HepG2 (cell line): ENCODE measurements around the gene ODC1. TPM values are rescaled to one million over a fixed set of nuclear protein-coding genes. Genes with fewer than 3 reads are reported as not detected.

Experiments used
- CREB1 ChIP-seq, 2 experiments: fragments of 450-650 bp in 1 of 2; IDR thresholded peaks; 2 replicates each; pipeline ENCODE4 v1.6.1; 2016 to 2017; ENCODE audit warnings: control low read depth in 1 of 2, mild to moderate bottlenecking in 1 of 2, missing compliant biosample characterization in 1 of 2, missing genetic modification characterization in 1 of 2
- DR1 ChIP-seq: sonication (generic); formaldehyde crosslinking; IDR thresholded peaks from 2 replicates; pipeline ENCODE4 v1.8.0; 2021; ENCODE audit warnings: mild to moderate bottlenecking, missing genetic modification reagents, inconsistent platforms
- FOXC1 ChIP-seq: sonication (generic); formaldehyde crosslinking; IDR thresholded peaks from 2 replicates; pipeline ENCODE4 v1.8.0; 2022; ENCODE audit warnings: mild to moderate bottlenecking, missing genetic modification reagents, borderline replicate concordance
- HMGA1 ChIP-seq: sonication (generic); formaldehyde crosslinking; conservative IDR thresholded peaks from 2 replicates; pipeline ENCODE4 v1.4.0; 2020; ENCODE audit warnings: missing genetic modification reagents
- HMGXB3 ChIP-seq: sonication (generic); formaldehyde crosslinking; IDR thresholded peaks from 2 replicates; pipeline ENCODE4 v1.4.0; 2020; ENCODE audit warnings: missing genetic modification reagents, borderline replicate concordance
- HOXA3 ChIP-seq: sonication (generic); formaldehyde crosslinking; IDR thresholded peaks from 2 replicates; pipeline ENCODE4 v1.5.0; 2020; ENCODE audit warnings: missing genetic modification reagents
- SRSF9 ChIP-seq: fragments of 200-400 bp; formaldehyde crosslinking; IDR thresholded peaks from 2 replicates; pipeline ENCODE4 v1.6.1; 2018; ENCODE audit warnings: borderline replicate concordance, mild to moderate bottlenecking, low read depth, low read length; ENCODE audit not compliant: insufficient read depth, poor library complexity, severe bottlenecking
- THRA ChIP-seq: sonication (generic); formaldehyde crosslinking; IDR thresholded peaks from 2 replicates; pipeline ENCODE4 v1.4.0; 2020; ENCODE audit warnings: missing genetic modification reagents, borderline replicate concordance
- ZBTB42 ChIP-seq: sonication (generic); formaldehyde crosslinking; IDR thresholded peaks from 2 replicates; pipeline ENCODE4 v1.5.0; 2020; ENCODE audit warnings: mild to moderate bottlenecking, missing genetic modification reagents
- ZNF282 ChIP-seq: fragments of 450-650 bp; IDR thresholded peaks from 2 replicates; pipeline ENCODE4 v1.6.1; 2018; ENCODE audit not compliant: partially characterized antibody
- ZNF503 ChIP-seq: sonication (generic); formaldehyde crosslinking; IDR thresholded peaks from 2 replicates; pipeline ENCODE4 v1.4.0; 2020; ENCODE audit warnings: missing genetic modification reagents
- ZNF7 ChIP-seq: IDR thresholded peaks from 2 replicates; pipeline ENCODE4 v1.6.1; 2016; ENCODE audit warnings: missing biosample characterization, missing genetic modification reagents
- polyA plus RNA-seq, 8 experiments: library from polyadenylated mRNA; depleted of rRNA in 3 of 8; stranded (reverse) in 7 of 8; unstranded in 1 of 8; fragments of >200 nt; fragmentation: Illumina TruSeq in 4 of 8; extraction: Trizol in 4 of 8; gene quantifications; 2 replicates each; pipeline versions ENCODE4 v1.2.1 to v1.2.3, GENCODE V29; 2011 to 2016; ENCODE audit warnings: low read depth in 4 of 8, missing spikeins in 1 of 8, mixed read lengths in 1 of 8; ENCODE audit not compliant: insufficient read depth in 1 of 8
- total RNA-seq, 5 experiments: library from RNA; depleted of rRNA; stranded (reverse); fragments of >200 nt; fragmentation: Illumina TruSeq; extraction: Trizol; gene quantifications; 2 replicates each; pipeline ENCODE4 v1.2.3, GENCODE V29; 2016; ENCODE audit warnings: low read depth in 1 of 5
- TF ChIP-seq, protein P1 (sequence below): sonication (generic); formaldehyde crosslinking; IDR thresholded peaks from 2 replicates; pipeline ENCODE4 v1.4.0; 2020; ENCODE audit warnings: low read depth, missing genetic modification reagents
- TF ChIP-seq, protein P2 (sequence below): IDR thresholded peaks from 2 replicates; pipeline ENCODE4 v1.6.1; 2018; ENCODE audit warnings: missing genetic modification reagents, mild to moderate bottlenecking, missing compliant biosample characterization

The ODC1 gene
- total and polyA plus RNA-seq, 2 of the 13 experiments (the other 11 are each of a cell fraction or from before 2014, with no cell fraction given), result 142 to 371 TPM

DNA sequence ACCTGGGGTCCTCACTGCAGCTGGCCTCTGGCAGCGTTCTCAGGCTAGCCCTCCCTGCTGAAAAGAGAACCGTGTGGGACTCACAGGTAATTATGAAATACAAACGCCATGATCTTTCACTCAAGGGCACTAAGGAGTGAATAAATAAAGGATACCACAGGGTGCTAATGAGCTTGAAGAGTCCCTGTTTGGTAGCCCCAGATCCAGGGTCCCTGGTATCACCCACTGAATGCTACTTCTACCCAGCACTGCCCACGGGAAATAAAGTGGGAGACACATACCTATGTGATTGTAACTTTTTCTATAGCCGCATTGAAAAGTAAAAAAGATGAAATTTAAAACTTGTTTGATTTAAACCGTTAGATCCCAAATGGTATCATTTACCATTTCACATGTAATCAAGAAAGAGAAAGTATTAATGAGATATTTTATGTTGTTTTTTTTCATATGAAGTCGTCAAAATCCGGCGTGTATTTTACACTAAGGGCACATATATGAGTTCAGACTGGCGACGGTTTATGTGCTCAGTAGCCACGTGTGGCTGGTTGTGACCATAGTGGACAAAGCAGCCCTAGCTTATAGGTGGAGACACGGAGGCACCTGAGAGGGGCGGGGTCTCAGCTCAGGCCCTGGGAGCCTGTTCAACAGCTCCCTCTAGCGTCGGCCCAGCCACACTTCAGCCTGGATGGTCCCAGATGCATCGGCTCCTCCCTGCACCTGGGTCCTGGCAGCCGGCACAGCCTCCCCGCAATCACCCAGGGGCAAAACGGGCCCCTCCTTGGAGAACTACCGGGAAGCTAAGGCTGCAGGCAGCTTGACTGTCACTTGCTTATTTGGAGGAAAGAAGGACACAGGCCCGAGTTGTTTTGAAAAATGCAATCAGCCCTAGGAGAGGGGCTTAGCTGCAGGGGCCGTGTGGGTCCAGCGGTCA, 39.2 kb downstream of the ODC1 start (continued):
- no peak; the same call in 1 of the 2 replicates for TF ChIP-seq HMGXB3 (CRISPR knock-in tag)
- TF ChIP-seq, protein P1, sequence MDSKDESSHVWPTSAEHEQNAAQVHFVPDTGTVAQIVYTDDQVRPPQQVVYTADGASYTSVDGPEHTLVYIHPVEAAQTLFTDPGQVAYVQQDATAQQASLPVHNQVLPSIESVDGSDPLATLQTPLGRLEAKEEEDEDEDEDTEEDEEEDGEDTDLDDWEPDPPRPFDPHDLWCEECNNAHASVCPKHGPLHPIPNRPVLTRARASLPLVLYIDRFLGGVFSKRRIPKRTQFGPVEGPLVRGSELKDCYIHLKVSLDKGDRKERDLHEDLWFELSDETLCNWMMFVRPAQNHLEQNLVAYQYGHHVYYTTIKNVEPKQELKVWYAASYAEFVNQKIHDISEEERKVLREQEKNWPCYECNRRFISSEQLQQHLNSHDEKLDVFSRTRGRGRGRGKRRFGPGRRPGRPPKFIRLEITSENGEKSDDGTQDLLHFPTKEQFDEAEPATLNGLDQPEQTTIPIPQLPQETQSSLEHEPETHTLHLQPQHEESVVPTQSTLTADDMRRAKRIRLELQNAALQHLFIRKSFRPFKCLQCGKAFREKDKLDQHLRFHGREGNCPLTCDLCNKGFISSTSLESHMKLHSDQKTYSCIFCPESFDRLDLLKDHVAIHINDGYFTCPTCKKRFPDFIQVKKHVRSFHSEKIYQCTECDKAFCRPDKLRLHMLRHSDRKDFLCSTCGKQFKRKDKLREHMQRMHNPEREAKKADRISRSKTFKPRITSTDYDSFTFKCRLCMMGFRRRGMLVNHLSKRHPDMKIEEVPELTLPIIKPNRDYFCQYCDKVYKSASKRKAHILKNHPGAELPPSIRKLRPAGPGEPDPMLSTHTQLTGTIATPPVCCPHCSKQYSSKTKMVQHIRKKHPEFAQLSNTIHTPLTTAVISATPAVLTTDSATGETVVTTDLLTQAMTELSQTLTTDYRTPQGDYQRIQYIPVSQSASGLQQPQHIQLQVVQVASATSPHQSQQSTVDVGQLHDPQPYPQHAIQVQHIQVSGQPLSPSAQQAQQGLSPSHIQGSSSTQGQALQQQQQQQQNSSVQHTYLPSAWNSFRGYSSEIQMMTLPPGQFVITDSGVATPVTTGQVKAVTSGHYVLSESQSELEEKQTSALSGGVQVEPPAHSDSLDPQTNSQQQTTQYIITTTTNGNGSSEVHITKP (CRISPR knock-in tag), result 0 out of 2 replicates have a peak, but pooled peaks have one; percentile 4
- TF ChIP-seq SRSF9, result no peak
- no peak for TF ChIP-seq ZNF282
- peak; percentile 71 for TF ChIP-seq HOXA3 (CRISPR knock-in tag)
- no peak for TF ChIP-seq HMGA1
- TF ChIP-seq ZNF7 (CRISPR knock-in tag), result no peak
- TF ChIP-seq ZNF503 (CRISPR knock-in tag), result no peak
- TF ChIP-seq THRA (CRISPR knock-in tag), result peak; percentile 69
- no peak for TF ChIP-seq ZBTB42 (CRISPR knock-in tag)
- no peak for TF ChIP-seq FOXC1 (CRISPR knock-in tag)
- no peak for TF ChIP-seq DR1 (CRISPR knock-in tag)
- TF ChIP-seq, protein P2, sequence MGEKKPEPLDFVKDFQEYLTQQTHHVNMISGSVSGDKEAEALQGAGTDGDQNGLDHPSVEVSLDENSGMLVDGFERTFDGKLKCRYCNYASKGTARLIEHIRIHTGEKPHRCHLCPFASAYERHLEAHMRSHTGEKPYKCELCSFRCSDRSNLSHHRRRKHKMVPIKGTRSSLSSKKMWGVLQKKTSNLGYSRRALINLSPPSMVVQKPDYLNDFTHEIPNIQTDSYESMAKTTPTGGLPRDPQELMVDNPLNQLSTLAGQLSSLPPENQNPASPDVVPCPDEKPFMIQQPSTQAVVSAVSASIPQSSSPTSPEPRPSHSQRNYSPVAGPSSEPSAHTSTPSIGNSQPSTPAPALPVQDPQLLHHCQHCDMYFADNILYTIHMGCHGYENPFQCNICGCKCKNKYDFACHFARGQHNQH, result peak; percentile 83; the same call in 1 of the 2 replicates
- peak; percentile 24; the same call in 1 of the 2 replicates for TF ChIP-seq CREB1 (IDR thresholded peaks at IDR 0.05)
- TF ChIP-seq CREB1 (CRISPR knock-in tag; IDR thresholded peaks at IDR 0.05), result peak; percentile 20; the same call in 1 of the 2 replicates
